HTR-8/SVneo (cell line): ENCODE measurements around the gene SKIC3.

Experiments
- DNase-seq: peaks from one replicate; pipeline ENCODE4 v3.0.0; 2011; ENCODE audit warnings: low spot score, mixed read lengths; ENCODE audit not compliant: insufficient read length
- FAIRE-seq: peaks from 2 replicates; lab custom pipeline; 2011; peaks lifted over from hg19 to GRCh38; lab: Jason Lieb, UNC

The SKIC3 gene

DNA sequence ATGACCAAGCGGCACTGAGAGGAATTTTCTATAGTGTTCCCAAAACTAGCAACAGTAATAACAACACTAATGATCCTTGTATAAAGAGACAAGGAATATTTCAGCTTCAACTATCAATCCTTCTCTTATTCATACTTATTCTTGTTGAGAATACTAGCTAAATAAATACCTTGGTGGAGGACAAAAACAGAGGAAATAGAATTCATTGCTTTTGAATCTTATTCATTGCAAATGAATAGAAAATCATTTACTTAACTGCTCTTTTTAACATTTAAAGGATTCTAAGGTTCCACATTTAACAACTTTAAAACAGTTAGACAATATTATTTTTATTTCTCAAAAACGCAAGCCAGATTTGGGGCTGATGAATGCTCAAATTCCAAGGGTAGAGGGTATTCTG, 22.4 kb downstream of the SKIC3 start:
- DNase-seq (no peak), FAIRE-seq (no peak)

DNA sequence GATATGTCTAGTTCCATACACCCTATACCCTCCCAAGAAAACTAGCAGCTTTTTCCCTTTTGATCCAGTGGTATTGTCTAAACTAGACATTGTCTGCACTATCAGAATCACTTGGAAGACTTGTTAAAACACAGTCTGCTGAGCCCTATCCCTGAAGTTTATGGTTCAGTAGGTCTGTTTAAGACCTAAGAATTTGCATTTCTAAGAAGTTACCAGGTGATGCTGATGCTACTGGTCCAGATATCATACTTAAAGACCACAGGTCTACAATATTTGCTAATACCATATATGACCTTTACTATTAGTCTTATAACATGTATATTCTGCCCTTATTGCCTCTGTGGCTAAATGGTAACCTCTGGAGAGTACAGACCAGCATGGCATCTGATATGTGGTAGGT, 23.3 kb downstream of the SKIC3 start:
- DNase-seq = no peak
- no peak for FAIRE-seq

DNA sequence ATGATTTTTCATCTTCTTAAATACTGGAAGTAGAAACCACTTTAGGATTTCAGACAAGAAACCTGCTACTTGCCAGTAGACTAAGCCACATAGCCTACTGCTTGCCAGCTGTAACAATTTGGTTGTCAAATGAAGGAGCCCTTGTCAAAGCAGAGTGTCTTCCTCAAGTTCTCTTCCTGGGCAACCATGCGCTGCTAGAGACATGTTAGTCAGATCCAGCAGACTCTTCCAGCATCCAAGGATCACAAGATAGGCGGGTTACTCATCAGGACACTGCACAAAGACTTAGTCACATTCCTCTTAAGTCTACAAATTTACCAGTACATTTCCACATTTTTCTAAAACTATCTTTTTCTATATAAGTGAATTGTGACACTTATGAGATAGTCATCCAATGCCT, 24.4 kb downstream of the SKIC3 start:
- DNase-seq (no peak), FAIRE-seq (no peak)

DNA sequence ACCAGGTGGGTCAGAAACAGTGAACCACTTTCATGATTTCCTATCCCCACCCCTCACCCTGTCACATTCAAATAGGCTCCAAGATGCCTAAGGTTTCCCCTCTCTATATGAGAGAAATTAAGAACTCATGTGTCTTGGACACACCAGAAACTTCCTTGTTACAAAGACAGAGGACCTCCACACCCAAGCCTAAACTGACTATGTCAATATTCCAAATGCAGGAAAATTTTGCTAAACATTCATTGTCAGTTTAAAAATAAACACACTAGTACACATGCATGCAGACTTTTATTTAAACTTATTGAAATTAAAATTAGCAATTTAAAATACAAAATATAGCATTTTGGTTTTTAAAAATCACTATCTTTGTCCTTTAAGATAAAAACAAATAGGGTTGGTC, 26.2 kb downstream of the SKIC3 start:
- FAIRE-seq (no peak), DNase-seq (no peak)

DNA sequence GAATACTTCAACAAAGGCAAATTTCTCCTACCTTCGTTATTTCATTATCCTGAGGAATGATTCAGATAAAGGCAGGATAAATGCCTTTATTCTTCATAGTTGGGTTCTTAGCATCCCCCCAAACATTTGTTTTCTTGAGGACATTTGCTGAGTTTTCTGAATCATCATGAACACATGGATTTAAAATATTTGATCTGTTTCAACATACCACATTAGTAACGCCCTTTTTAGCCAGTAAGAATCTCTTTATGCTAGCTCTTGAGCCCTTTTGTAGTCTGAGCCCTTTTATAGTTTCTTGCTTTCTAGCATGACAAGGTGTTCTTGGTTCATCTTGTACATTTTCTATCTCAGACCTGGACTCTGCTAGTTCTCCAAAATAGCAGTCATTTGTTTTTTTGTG, 27.9 kb downstream of the SKIC3 start:
- DNase-seq (no peak), FAIRE-seq (no peak)

DNA sequence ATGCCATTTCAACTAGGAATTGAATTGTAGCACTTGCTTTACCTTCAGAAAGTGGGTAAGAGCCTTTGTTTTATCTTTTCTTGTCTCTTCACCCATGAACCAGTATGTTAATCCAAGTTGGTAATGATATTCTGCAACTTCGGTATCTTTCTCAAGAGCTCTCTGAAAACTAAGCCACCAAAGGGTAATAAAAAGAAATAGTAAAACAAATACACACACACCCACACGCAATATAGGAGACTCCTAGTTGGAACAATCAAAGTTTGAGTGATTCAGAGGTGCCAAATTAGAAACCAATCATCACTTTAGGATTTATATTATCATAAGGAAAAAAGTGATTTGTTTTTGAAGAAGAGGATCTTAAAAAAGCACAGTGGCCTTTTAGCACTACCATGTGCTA, 30.4 kb downstream of the SKIC3 start:
- FAIRE-seq (no peak), DNase-seq (no peak)

DNA sequence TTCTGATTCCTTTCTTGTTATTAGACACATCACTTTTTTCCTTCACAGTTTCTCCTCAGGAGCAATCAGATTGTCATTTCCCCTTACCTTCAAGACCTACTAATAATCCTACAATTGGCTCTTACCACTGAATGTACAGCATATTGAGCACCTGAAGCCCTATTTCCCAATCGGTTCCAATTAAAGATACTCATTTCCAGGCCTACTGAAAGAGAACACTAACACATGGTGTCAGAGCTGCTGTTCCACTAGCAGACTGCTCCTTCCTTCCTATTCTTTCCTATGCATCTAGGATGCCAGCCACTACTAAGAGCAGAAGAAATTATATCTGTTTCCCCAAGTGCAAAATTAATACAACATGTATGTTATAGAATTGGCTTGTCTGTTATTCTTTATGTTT, 34.6 kb downstream of the SKIC3 start:
- no peak for FAIRE-seq
- no peak for DNase-seq

DNA sequence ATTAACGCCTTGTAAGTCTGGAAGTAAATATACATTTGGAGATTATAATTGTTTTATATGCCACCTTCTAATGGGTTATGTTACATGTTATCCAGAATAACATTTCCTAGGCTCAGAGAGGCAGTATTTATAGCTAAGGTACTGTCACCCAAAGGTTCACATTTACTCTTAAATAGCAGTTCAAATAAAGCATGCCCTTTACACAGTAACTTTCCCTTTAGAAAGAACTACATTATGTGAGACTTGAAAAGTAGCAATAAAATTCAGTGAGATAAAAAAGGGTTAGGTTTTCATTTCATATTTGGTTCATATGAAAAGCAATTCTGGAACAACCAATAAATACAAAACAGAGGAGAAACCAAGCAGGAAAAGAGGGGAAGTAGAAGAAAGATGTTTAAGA, 35.1 kb downstream of the SKIC3 start:
- DNase-seq (no peak), FAIRE-seq (no peak)

DNA sequence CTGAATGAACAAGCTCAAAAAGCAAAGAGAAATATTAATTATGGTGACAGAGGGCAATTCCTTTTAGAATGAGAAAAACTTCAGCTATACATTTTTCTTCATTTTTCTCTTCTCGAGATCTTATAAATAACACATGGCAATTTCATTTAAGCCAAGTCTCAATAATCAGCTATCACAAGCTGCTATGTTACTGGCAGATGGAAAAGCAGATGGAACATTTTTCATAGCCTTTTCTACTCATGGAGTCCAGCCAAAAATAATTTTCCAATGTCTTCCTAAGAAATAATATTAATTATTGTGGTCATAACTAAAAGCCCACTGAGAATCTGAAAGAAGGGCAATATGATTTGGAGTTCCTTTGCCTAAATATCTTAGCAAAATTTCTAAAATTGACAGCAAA, 35.6 kb downstream of the SKIC3 start:
- FAIRE-seq (no peak), DNase-seq (no peak)

DNA sequence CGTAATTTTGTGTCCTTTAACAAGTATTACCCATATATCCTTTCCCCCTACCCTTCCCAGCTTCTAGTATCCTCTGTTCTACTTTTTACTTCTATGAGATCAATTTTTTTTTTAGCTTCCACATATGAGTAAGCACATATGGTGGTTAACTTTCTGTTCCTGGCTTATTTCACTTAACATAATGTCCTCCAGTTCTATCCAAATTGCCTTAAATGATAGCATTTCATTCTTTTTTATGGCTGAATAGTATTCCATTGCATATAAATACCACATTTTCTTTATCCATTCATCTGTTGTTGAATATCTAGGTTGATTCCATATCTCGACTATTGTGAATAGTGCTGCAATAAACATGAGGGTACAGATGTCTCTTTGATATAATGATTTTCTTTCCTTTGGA, 36.4 kb downstream of the SKIC3 start:
- no peak for FAIRE-seq

DNA sequence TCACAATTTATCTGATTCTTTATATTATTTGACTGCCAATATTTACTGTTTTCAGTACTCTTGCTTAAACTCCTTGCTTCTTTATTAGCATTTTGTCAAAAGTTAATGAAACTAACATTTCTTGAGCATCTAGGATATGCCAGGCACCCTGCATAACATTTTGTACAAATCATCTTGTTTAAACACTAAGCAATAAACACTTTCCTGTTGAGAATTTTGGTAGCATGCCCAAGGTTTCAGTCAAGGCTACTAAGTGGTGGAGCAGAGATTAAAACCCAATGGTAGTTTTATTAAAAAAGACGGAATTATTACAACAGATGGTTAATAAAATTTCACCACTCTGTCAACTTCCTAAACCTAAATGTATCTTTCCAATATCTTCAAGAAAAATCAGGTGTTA, 43.2 kb downstream of the SKIC3 start:
- DNase-seq (no peak), FAIRE-seq (no peak)

More for the DNA sequence above, 36.4 kb downstream of the SKIC3 start:
- DNase-seq = no peak

DNA sequence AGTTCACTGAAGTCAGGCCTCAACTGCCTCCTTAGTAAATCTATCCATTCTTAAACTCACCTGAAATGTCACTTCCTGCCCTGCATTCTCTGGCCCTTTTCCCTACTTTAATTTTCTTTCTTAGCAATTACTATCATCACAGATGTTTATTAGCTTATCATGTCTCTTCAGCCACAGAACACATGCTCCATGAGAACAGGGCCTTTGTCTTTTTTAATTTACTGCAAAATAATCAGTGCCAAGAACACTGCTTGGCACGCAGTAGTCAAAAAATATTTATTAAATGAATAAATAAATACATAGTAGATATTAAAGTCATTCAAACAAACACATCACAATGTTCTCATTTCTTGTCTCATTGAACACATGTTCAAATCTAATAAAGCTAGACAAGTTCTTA, 46.2 kb downstream of the SKIC3 start:
- FAIRE-seq (no peak), DNase-seq (no peak)
